GM23248 (cell line): ENCODE data around the gene LANCL3. TPM values are rescaled to one million over a fixed set of nuclear protein-coding genes. Genes with fewer than 3 reads are reported as not detected.

Experiments used
- DNase-seq: peaks from one replicate; pipeline ENCODE4 v3.0.0-alpha.2; 2015
- H2AFZ ChIP-seq: fragments of 200-600 bp; sonication (generic); 2 replicates; pipeline ENCODE4 v1.6.1; 2016; ENCODE audit warnings: antibody characterized with exemption
- H3F3A ChIP-seq: fragments of 200-600 bp; sonication (generic); 2 replicates; pipeline ENCODE4 v1.6.1; 2016; ENCODE audit warnings: mild to moderate bottlenecking, antibody characterized with exemption, mixed run types; ENCODE audit not compliant: insufficient read depth
- H3K27ac ChIP-seq: fragments of 200-600 bp; sonication (generic); 2 replicates; pipeline ENCODE4 v1.5.1; 2016; ENCODE audit warnings: mild to moderate bottlenecking
- H3K27me3 ChIP-seq: fragments of 200-600 bp; sonication (generic); replicated peaks from 2 replicates; pipeline ENCODE4 v1.6.1; 2016; ENCODE audit warnings: mild to moderate bottlenecking; ENCODE audit not compliant: insufficient read depth
- H3K36me3 ChIP-seq: fragments of 200-600 bp; sonication (generic); 2 replicates; pipeline ENCODE4 v1.6.1; 2016; ENCODE audit warnings: low read depth, mild to moderate bottlenecking
- H3K4me1 ChIP-seq: fragments of 200-600 bp; sonication (generic); 2 replicates; pipeline ENCODE4 v1.6.1; 2016; ENCODE audit warnings: mild to moderate bottlenecking; ENCODE audit not compliant: insufficient read depth
- H3K4me2 ChIP-seq: fragments of 200-600 bp; sonication (generic); one replicate; pipeline ENCODE4 v1.6.1; 2016; ENCODE audit warnings: mild to moderate bottlenecking; ENCODE audit not compliant: unreplicated experiment
- H3K4me3 ChIP-seq: fragments of 200-600 bp; sonication (generic); 2 replicates; pipeline ENCODE4 v1.5.1; 2016; ENCODE audit warnings: mild to moderate bottlenecking
- H3K79me2 ChIP-seq: fragments of 200-600 bp; sonication (generic); 2 replicates; pipeline ENCODE4 v1.6.1; 2016; ENCODE audit warnings: mild to moderate bottlenecking; ENCODE audit not compliant: insufficient read depth
- H3K9ac ChIP-seq: fragments of 200-600 bp; sonication (generic); 2 replicates; pipeline ENCODE4 v1.6.1; 2016; ENCODE audit warnings: mild to moderate bottlenecking
- H3K9me2 ChIP-seq: fragments of 200-600 bp; sonication (generic); 2 replicates; pipeline ENCODE4 v1.6.1; 2016; ENCODE audit warnings: mixed run types, mild to moderate bottlenecking, moderate library complexity; ENCODE audit not compliant: insufficient read depth
- H3K9me3 ChIP-seq: fragments of 200-600 bp; sonication (generic); one replicate; pipeline ENCODE4 v1.6.1; 2017; ENCODE audit warnings: low read depth
- H4K20me1 ChIP-seq: fragments of 200-600 bp; sonication (generic); 2 replicates; pipeline ENCODE4 v1.6.0; 2016; ENCODE audit not compliant: insufficient read depth
- EZH2 ChIP-seq: fragments of 200-600 bp; sonication (generic); IDR thresholded peaks from 2 replicates; pipeline ENCODE4 v1.6.1; 2018; ENCODE audit warnings: antibody characterized with exemption, mild to moderate bottlenecking; ENCODE audit not compliant: insufficient read depth, poor library complexity, severe bottlenecking
- EZH2phosphoT487 ChIP-seq: fragments of 200-600 bp; sonication (generic); IDR thresholded peaks from 2 replicates; pipeline ENCODE4 v1.6.1; 2018; ENCODE audit warnings: antibody characterized with exemption, moderate library complexity, mild to moderate bottlenecking, low read depth; ENCODE audit not compliant: insufficient read depth
- WGBS, 2 experiments: methylation state at CpG; one replicate each; pipeline ENCODE4 v1.1.6; 2015 to 2017; ENCODE audit warnings: low lambda C conversion rate in 2 of 2, low coverage in 1 of 2; ENCODE audit errors: missing lambda C conversion rate in 2 of 2; 5-methylcytosine and 5-hydroxymethylcytosine counted together
- in situ Hi-C: fragments of 300-500 bp; cut with MboI; formaldehyde crosslinking; loops from 2 replicates; pipeline ENCODE4 v1.15.0; 2020
- polyA plus RNA-seq: library from polyadenylated mRNA; unstranded; fragments of >200 nt; fragmentation: Nextera tagmentation; extraction: Ambion mirVana; gene quantifications from 2 replicates; pipeline ENCODE4 v1.2.1, GENCODE V29; 2016
- total RNA-seq: library from RNA; depleted of rRNA; stranded (reverse); fragments of >200 nt; shearing (Covaris generic); gene quantifications from 2 replicates; pipeline ENCODE4 v1.2.3, GENCODE V29; 2014

The LANCL3 gene
- total and polyA plus RNA-seq, 2 experiments from 2014 or later, result not detected

DNA sequence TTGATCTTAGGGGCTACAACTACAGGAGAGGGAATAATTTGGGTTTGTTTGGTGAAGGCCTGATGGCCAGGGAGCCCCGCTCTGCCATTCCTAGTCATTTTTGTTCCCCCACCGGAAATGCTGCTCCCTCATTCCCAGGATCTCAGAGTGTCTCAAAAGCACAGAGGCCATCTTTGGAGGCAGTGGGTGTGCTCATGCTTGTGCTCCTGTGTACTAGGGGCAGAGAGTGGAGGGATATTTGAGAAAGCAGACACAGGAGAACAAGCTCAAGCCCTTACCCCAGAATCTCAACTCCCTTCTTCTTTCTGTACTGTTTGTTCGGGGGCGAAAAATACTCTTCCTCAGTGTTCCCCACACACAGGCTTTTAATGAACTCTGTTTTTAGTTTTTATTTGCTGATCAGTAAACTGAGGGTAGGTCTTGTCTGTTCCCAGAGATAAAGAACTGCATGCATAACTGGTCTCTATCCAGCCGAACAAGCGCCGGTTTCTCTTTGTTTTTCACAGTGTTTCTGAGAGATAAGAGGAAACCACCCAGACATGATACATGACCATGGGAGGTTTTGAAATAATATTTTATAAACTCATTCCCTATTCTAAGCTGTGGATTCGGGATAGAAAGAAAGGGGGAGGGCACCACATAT is 81.2 kb downstream of the LANCL3 start:
- no peaks in the 10 kb centered on the region for H3K4me1 ChIP-seq
- H3K36me3 ChIP-seq, result no peaks in the 10 kb centered on the region
- no peaks in the 10 kb centered on the region for H4K20me1 ChIP-seq
- no peak overlapping the region for H3K4me2 ChIP-seq
- H3K79me2 ChIP-seq, result no peaks in the 10 kb centered on the region
- H3K9me2 ChIP-seq, result no peaks in the 10 kb centered on the region
- no peak overlapping the region for H3K27ac ChIP-seq
- no peaks in the 10 kb centered on the region for H3F3A ChIP-seq
- no peaks in the 10 kb centered on the region for H3K9me3 ChIP-seq
- H3K4me3 ChIP-seq, result no peak overlapping the region
- TF ChIP-seq EZH2phosphoT487, result no peak
- no peak for TF ChIP-seq EZH2
- no peaks in the 10 kb centered on the region for H3K27me3 ChIP-seq
- WGBS, 2 experiments, result 40 to 62% methylated on average over 6 to 8 of the region's 8 CpGs
- H2AFZ ChIP-seq, result no peak overlapping the region
- in situ Hi-C loops, result no loop called here
- H3K9ac ChIP-seq, result no peak overlapping the region
- no peak for DNase-seq

DNA sequence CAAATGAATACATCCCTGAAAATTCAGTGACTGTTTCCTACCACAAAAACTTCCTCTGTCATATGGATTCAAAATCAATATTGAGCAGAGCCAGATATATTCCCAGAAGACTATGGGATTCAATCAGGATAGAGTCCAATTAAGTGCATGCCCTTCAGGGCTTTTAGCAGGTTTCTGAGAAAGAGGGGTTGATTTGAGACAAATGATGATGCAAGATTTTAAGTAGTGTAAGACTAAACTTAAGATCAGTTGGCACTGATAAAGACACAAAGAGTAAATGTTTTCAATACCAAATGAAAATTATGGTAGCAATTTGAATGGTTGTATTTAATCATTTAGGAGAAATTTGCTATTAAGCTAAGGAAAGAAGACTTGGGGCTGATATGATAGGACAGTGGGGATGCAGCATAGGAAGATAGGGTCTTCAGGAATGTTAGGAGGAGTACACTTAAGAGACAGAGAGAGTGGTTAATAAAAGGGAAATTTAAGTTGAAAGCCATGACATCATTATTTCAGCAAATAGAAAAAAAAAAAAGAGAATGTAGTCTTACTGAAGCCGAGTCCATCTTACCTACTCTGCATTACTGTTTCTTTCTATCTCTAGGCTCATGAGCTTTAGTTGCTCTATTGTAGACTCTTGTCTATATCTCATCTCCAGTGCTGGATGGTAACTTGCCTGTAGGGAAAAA is 82.1 kb downstream of the LANCL3 start:
- H3K4me1 ChIP-seq, result no peaks in the 10 kb centered on the region
- H3K9me2 ChIP-seq, result no peaks in the 10 kb centered on the region
- H3K27ac ChIP-seq, result no peak overlapping the region
- TF ChIP-seq EZH2, result no peak
- TF ChIP-seq EZH2phosphoT487, result no peak
- H3K79me2 ChIP-seq, result no peaks in the 10 kb centered on the region
- H3K4me2 ChIP-seq, result no peak overlapping the region
- H3F3A ChIP-seq, result no peaks in the 10 kb centered on the region
- no peaks in the 10 kb centered on the region for H3K9me3 ChIP-seq
- no peak overlapping the region for H3K9ac ChIP-seq
- H3K36me3 ChIP-seq, result no peaks in the 10 kb centered on the region
- H2AFZ ChIP-seq, result no peak overlapping the region
- no peaks in the 10 kb centered on the region for H4K20me1 ChIP-seq
- no peak for DNase-seq
- H3K27me3 ChIP-seq, result no peaks in the 10 kb centered on the region
- 0% methylated on average over 1 of the region's 1 CpG for WGBS, 2 experiments
- in situ Hi-C loops, result no loop called here
- no peak overlapping the region for H3K4me3 ChIP-seq

DNA sequence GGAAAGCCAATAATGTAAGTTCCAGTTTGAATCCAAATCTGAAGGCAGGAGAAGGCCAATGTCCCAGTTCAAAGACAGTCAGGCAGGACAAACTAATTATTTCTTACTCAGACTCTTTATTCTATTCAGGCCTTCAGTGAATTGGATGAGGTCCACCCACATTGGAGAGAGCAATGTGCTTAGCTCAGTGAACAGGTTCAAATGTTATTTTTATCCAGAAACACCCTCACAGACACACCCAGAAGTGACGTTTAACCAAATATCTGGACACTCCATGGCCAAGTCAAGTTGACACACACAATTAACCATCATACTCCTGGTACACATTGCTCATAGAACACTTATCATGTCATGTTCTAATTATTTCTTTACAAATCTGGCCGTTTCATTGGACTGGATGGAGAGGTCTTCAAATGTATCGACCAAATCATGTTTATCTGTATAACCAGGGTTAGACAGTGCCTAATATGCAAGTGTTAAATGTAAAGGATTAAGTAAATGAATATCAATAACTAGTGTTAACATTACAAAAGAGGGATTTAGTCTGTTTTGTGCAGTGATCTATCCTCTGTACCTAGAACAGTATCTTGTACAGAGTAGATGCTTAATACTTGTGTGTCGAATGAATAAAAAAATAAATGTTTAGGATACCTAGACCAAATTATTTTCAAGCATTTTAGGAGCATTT is 87.0 kb downstream of the LANCL3 start:
- in situ Hi-C loops, result no loop called here
- H3K27ac ChIP-seq, result no peak overlapping the region
- H4K20me1 ChIP-seq, result no peaks in the 10 kb centered on the region
- DNase-seq, result no peak
- H3K9ac ChIP-seq, result no peak overlapping the region
- no peaks in the 10 kb centered on the region for H3K4me1 ChIP-seq
- H3F3A ChIP-seq, result no peaks in the 10 kb centered on the region
- H3K27me3 ChIP-seq, result no peaks in the 10 kb centered on the region
- no peaks in the 10 kb centered on the region for H3K36me3 ChIP-seq
- no peaks in the 10 kb centered on the region for H3K9me2 ChIP-seq
- no peak overlapping the region for H3K4me2 ChIP-seq
- H2AFZ ChIP-seq, result no peak overlapping the region
- H3K4me3 ChIP-seq, result no peak overlapping the region
- 19 to 30% methylated on average over 4 of the region's 4 CpGs for WGBS, 2 experiments
- TF ChIP-seq EZH2phosphoT487 (no peak), EZH2 (no peak)
- no peaks in the 10 kb centered on the region for H3K79me2 ChIP-seq
- H3K9me3 ChIP-seq, result no peaks in the 10 kb centered on the region

DNA sequence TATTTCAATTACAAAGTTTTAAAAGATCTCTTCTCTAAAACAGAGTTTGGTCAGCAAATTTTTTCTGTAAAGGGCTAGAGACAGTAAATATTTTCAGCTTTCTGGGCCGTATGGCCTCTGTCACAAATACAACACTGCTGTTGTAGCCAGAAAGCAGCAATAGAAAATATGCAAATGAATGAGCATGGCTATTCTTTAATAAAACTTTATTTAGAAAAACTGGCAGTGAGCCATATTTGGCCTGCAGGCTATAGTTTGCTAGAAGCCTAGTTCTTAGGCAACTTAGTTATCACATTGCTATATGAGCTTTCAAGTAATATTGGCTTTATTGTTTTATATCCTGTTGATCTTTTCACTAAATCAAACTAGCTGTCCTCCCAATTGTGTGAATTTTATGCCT is 87.6 kb downstream of the LANCL3 start:
- Histone ChIP-seq H3K27me3 (no peaks in the 10 kb centered on the region), H3K27ac (no peak overlapping the region), H3K9me3 (no peaks in the 10 kb centered on the region), H3K79me2 (no peaks in the 10 kb centered on the region), H3K9me2 (no peaks in the 10 kb centered on the region), H3F3A (no peaks in the 10 kb centered on the region), H4K20me1 (no peaks in the 10 kb centered on the region), H3K9ac (no peak overlapping the region), H3K4me3 (no peak overlapping the region), H3K4me1 (no peaks in the 10 kb centered on the region), H3K36me3 (no peaks in the 10 kb centered on the region), H2AFZ (no peak overlapping the region), H3K4me2 (no peak overlapping the region)
- in situ Hi-C loops, result no loop called here
- WGBS, 2 experiments, result 53 to 63% methylated on average over 1 of the region's 1 CpG
- TF ChIP-seq EZH2phosphoT487 (no peak), EZH2 (no peak)
- DNase-seq, result no peak
